Esophagus muscularis mucosa (tissue), 4 donors: Measurements from ENCODE around the gene CRYBA2.

Experiments used
- CTCF ChIP-seq, 3 experiments: fragments of 200-600 bp in 2 of 3; fragments of 450-650 bp in 1 of 3; sonication (generic) in 2 of 3; IDR thresholded peaks; one replicate each; pipeline ENCODE4 v1.5.1; 2017 to 2019; ENCODE audit warnings: antibody characterized with exemption in 3 of 3, mild to moderate bottlenecking in 2 of 3, moderate library complexity in 1 of 3
- EP300 ChIP-seq: sonication (generic); formaldehyde crosslinking; IDR thresholded peaks from one replicate; pipeline ENCODE4 v1.6.1; 2017; ENCODE audit warnings: antibody characterized with exemption
- POLR2A ChIP-seq: fragments of 450-650 bp; IDR thresholded peaks from one replicate; pipeline ENCODE4 v1.6.1; 2017; ENCODE audit warnings: antibody characterized with exemption, moderate library complexity, mild to moderate bottlenecking, low read depth
- POLR2AphosphoS5 ChIP-seq, 2 donors: sonication (generic); formaldehyde crosslinking; IDR thresholded peaks; one replicate each; pipeline ENCODE4 v1.6.1; 2017; ENCODE audit warnings: antibody characterized with exemption in 2 of 2

- no peak for TF ChIP-seq CTCF (IDR thresholded peaks at IDR 0.05)
- no peak for TF ChIP-seq POLR2A
- TF ChIP-seq EP300 = no peak
- TF ChIP-seq POLR2AphosphoS5 (IDR thresholded peaks at IDR 0.05) = no peak
Observed at GRCh38 chr2:219000569-219000960, 7.3 kb upstream of the CRYBA2 start.
